ENCODE measurements around the gene TCF19.

GRCh38 chr6:31144970-31145340 lies 13.4 kb upstream of the TCF19 start:
- TF ChIP-seq, protein P1, sequence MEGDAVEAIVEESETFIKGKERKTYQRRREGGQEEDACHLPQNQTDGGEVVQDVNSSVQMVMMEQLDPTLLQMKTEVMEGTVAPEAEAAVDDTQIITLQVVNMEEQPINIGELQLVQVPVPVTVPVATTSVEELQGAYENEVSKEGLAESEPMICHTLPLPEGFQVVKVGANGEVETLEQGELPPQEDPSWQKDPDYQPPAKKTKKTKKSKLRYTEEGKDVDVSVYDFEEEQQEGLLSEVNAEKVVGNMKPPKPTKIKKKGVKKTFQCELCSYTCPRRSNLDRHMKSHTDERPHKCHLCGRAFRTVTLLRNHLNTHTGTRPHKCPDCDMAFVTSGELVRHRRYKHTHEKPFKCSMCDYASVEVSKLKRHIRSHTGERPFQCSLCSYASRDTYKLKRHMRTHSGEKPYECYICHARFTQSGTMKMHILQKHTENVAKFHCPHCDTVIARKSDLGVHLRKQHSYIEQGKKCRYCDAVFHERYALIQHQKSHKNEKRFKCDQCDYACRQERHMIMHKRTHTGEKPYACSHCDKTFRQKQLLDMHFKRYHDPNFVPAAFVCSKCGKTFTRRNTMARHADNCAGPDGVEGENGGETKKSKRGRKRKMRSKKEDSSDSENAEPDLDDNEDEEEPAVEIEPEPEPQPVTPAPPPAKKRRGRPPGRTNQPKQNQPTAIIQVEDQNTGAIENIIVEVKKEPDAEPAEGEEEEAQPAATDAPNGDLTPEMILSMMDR (IDR thresholded peaks at IDR 0.05 in 2 of 3, conservative IDR thresholded peaks at IDR 0.05 in 1 of 3; ENCODE audit: control insufficient read depth in 2 of 3, extremely low read depth in 1 of 3, insufficient read depth in 1 of 3, low read depth in 3 of 3, low read length in 3 of 3) = no peak
- TF ChIP-seq, protein P2, sequence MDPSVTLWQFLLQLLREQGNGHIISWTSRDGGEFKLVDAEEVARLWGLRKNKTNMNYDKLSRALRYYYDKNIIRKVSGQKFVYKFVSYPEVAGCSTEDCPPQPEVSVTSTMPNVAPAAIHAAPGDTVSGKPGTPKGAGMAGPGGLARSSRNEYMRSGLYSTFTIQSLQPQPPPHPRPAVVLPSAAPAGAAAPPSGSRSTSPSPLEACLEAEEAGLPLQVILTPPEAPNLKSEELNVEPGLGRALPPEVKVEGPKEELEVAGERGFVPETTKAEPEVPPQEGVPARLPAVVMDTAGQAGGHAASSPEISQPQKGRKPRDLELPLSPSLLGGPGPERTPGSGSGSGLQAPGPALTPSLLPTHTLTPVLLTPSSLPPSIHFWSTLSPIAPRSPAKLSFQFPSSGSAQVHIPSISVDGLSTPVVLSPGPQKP (IDR thresholded peaks at IDR 0.05; ENCODE audit: low read depth, low read length) = no peak
- TF ChIP-seq POLR2A (IDR thresholded peaks at IDR 0.05; ENCODE audit: low read depth, low read length) = no peak
- no peak for TF ChIP-seq REST (IDR thresholded peaks at IDR 0.05; ENCODE audit: low read depth, low read length)
- TF ChIP-seq PML (IDR thresholded peaks at IDR 0.05; ENCODE audit: low read length) = no peak
- no peak for TF ChIP-seq EZH2 (IDR thresholded peaks at IDR 0.05; ENCODE audit: borderline replicate concordance, control insufficient read depth, low read depth, low read length)

Data from GM12878 (cell line).